ENCODE results near the gene TMEM259.

TMEM259 gene

GRCh38 chr19:1066251-1066747 lies 45.4 kb upstream of the TMEM259 start:
- Histone ChIP-seq H3K4me2 (ENCODE audit: low read depth, low read length, poor library complexity, severe bottlenecking) (peak overlapping the region; percentile 74), H3K27me3 (ENCODE audit: low read length) (no peaks in the 10 kb centered on the region), H3K9me2 (replicated peaks; ENCODE audit: insufficient read depth, low read length) (no peaks in the 10 kb centered on the region), H3K36me3 (ENCODE audit: low read length) (no peaks in the 10 kb centered on the region), H3K79me2 (ENCODE audit: insufficient read depth, low read length) (peaks cover 21% of the 10 kb centered on the region), H3K4me3 (ENCODE audit: insufficient read depth, low read length, poor library complexity, severe bottlenecking) (peak overlapping the region; percentile 88), H3K27ac (ENCODE audit: low read depth, low read length) (peak overlapping the region; percentile 89), H3K9me3 (ENCODE audit: insufficient read depth, low read length) (no peaks in the 10 kb centered on the region), H2AFZ (ENCODE audit: low read depth, low read length, severe bottlenecking) (no peak overlapping the region), H4K20me1 (ENCODE audit: low read depth, low read length) (no peaks in the 10 kb centered on the region), H3K9ac (ENCODE audit: low read length) (peak overlapping the region; percentile 96), H3F3A (ENCODE audit: insufficient read depth) (peaks cover 27% of the 10 kb centered on the region)
- TF ChIP-seq EZH2phosphoT487 (conservative IDR thresholded peaks at IDR 0.05; ENCODE audit: low read length) (no peak), CTCF (IDR thresholded peaks at IDR 0.05; ENCODE audit: insufficient read depth, low read length, poor library complexity, severe bottlenecking) (no peak)

GRCh38 chr19:1065606-1066109 lies 44.7 kb upstream of the TMEM259 start:
- H3K9me3 ChIP-seq (ENCODE audit: insufficient read depth, low read length) = no peaks in the 10 kb centered on the region
- no peak overlapping the region for H3K4me3 ChIP-seq (ENCODE audit: insufficient read depth, low read length, poor library complexity, severe bottlenecking)
- no peak overlapping the region for H3K27ac ChIP-seq (ENCODE audit: low read depth, low read length)
- no peak overlapping the region for H3K9ac ChIP-seq (ENCODE audit: low read length)
- H3K4me2 ChIP-seq (ENCODE audit: low read depth, low read length, poor library complexity, severe bottlenecking) = no peak overlapping the region
- H3K79me2 ChIP-seq (ENCODE audit: insufficient read depth, low read length) = peaks cover 17% of the 10 kb centered on the region
- peaks cover 27% of the 10 kb centered on the region for H3F3A ChIP-seq (ENCODE audit: insufficient read depth)
- no peaks in the 10 kb centered on the region for H3K9me2 ChIP-seq (replicated peaks; ENCODE audit: insufficient read depth, low read length)
- H2AFZ ChIP-seq (ENCODE audit: low read depth, low read length, severe bottlenecking) = no peak overlapping the region
- H3K27me3 ChIP-seq (ENCODE audit: low read length) = no peaks in the 10 kb centered on the region
- no peaks in the 10 kb centered on the region for H4K20me1 ChIP-seq (ENCODE audit: low read depth, low read length)
- H3K36me3 ChIP-seq (ENCODE audit: low read length) = no peaks in the 10 kb centered on the region
- TF ChIP-seq CTCF (IDR thresholded peaks at IDR 0.05; ENCODE audit: insufficient read depth, low read length, poor library complexity, severe bottlenecking) = no peak

GRCh38 chr19:1064661-1065605 lies 44.0 kb upstream of the TMEM259 start:
- H3K9me3 ChIP-seq (ENCODE audit: insufficient read depth, low read length) = no peaks in the 10 kb centered on the region
- H4K20me1 ChIP-seq (ENCODE audit: low read depth, low read length) = no peaks in the 10 kb centered on the region
- no peaks in the 10 kb centered on the region for H3K27me3 ChIP-seq (ENCODE audit: low read length)
- H2AFZ ChIP-seq (ENCODE audit: low read depth, low read length, severe bottlenecking) = no peak overlapping the region
- peak; percentile 45 for TF ChIP-seq CTCF (IDR thresholded peaks at IDR 0.05; ENCODE audit: insufficient read depth, low read length, poor library complexity, severe bottlenecking)
- TF ChIP-seq EZH2phosphoT487 (conservative IDR thresholded peaks at IDR 0.05; ENCODE audit: low read length) = no peak
- H3K4me2 ChIP-seq (ENCODE audit: low read depth, low read length, poor library complexity, severe bottlenecking) = peak overlapping the region; percentile 31
- no peak overlapping the region for H3K27ac ChIP-seq (ENCODE audit: low read depth, low read length)
- peaks cover 15% of the 10 kb centered on the region; the same call in 1 of the 2 replicates for H3K79me2 ChIP-seq (ENCODE audit: insufficient read depth, low read length)
- H3F3A ChIP-seq (ENCODE audit: insufficient read depth) = peaks cover 26% of the 10 kb centered on the region
- H3K4me3 ChIP-seq (ENCODE audit: insufficient read depth, low read length, poor library complexity, severe bottlenecking) = no peak overlapping the region
- H3K9ac ChIP-seq (ENCODE audit: low read length) = no peak overlapping the region; the same call in 1 of the 2 replicates
- H3K36me3 ChIP-seq (ENCODE audit: low read length) = no peaks in the 10 kb centered on the region
- H3K9me2 ChIP-seq (replicated peaks; ENCODE audit: insufficient read depth, low read length) = no peaks in the 10 kb centered on the region
